ENCODE results near the gene VPS52. TPM values are rescaled to one million over a fixed set of nuclear protein-coding genes. Genes with fewer than 3 reads are reported as not detected.

The VPS52 gene
- total and polyA plus RNA-seq, 9 of the 15 experiments (the other 6 are each of a cell fraction or from before 2014, with no cell fraction given): 24.4 to 103 (median 40.2) TPM

- TF ChIP-seq FOXK2 (conservative IDR thresholded peaks at IDR 0.05 in 1 of 2, IDR thresholded peaks at IDR 0.05 in 1 of 2; ENCODE audit: low read depth in 2 of 2) (peak; percentile 98 to 99), FOSL1 (tag; conservative IDR thresholded peaks at IDR 0.05) (peak; percentile 71), ZNF316 (IDR thresholded peaks at IDR 0.05) (no peak), RBM39 (optimal IDR thresholded peaks at IDR 0.05; ENCODE audit: low read depth, low read length) (peak; percentile 96), CLOCK (CRISPR knock-in tag; IDR thresholded peaks at IDR 0.05; ENCODE audit: borderline replicate concordance) (0 out of 2 replicates have a peak, but pooled peaks have one; percentile 50), CBX5 (IDR thresholded peaks at IDR 0.05; ENCODE audit: borderline replicate concordance, low read depth) (no peak), TSHZ1 (CRISPR knock-in tag; IDR thresholded peaks at IDR 0.05) (0 out of 2 replicates have a peak, but pooled peaks have one; percentile 57), TEAD1 (CRISPR knock-in tag; IDR thresholded peaks at IDR 0.05) (peak; percentile 67 to 69; a peak in 2 of 4 replicates), NCOA1 (IDR thresholded peaks at IDR 0.05; ENCODE audit: low read depth) (peak; percentile 100), FOXJ2 (tag; IDR thresholded peaks at IDR 0.05) (peak; percentile 93), ETV6 (IDR thresholded peaks at IDR 0.05; ENCODE audit: borderline replicate concordance in 1 of 2, low read depth in 2 of 2, low read length in 1 of 2) (peak; percentile 39 to 71; a peak in 2 of 4 replicates), ETV6 (CRISPR knock-in tag; IDR thresholded peaks at IDR 0.05; ENCODE audit: borderline replicate concordance) (peak; percentile 92), TSC22D4 (tag; IDR thresholded peaks at IDR 0.05) (no peak), RFX1 (IDR thresholded peaks at IDR 0.05) (no peak), PTTG1 (tag; IDR thresholded peaks at IDR 0.05; ENCODE audit: low read depth) (no peak), CBX3 (IDR thresholded peaks at IDR 0.05; ENCODE audit: borderline replicate concordance in 1 of 2, low read length in 2 of 2) (peak in 1 of 2 experiments; percentile 85; a peak in 2 of 3 replicates), SPI1 (IDR thresholded peaks at IDR 0.05; ENCODE audit: borderline replicate concordance, low read depth, low read length) (peak; percentile 94), ZBTB12 (CRISPR knock-in tag; IDR thresholded peaks at IDR 0.05) (peak; percentile 82), ZC3H11A (IDR thresholded peaks at IDR 0.05; ENCODE audit: low read depth, low read length) (no peak), RBM34 (IDR thresholded peaks at IDR 0.05; ENCODE audit: borderline replicate concordance, insufficient read depth, low read length) (no peak)
Measured at GRCh38 chr6:33271468-33272274, at the start of gene VPS52, which contains the start of gene RPS18 (continued).
